Fibroblast of skin of right biceps (primary cell): Measurements from ENCODE around the gene IFIT2.
A peak's percentile ranks its signal among the peaks of the same experiment; 100 is the strongest.
"Not testable (repeated sequence)": the region's sequence is repeated elsewhere in the genome, so short reads cannot be mapped to it uniquely, and the experiment has no call there.

Experiments
- DNase-seq: peaks from one replicate; pipeline ENCODE4 v3.0.0-alpha.2; 2013

The IFIT2 gene

DNA sequence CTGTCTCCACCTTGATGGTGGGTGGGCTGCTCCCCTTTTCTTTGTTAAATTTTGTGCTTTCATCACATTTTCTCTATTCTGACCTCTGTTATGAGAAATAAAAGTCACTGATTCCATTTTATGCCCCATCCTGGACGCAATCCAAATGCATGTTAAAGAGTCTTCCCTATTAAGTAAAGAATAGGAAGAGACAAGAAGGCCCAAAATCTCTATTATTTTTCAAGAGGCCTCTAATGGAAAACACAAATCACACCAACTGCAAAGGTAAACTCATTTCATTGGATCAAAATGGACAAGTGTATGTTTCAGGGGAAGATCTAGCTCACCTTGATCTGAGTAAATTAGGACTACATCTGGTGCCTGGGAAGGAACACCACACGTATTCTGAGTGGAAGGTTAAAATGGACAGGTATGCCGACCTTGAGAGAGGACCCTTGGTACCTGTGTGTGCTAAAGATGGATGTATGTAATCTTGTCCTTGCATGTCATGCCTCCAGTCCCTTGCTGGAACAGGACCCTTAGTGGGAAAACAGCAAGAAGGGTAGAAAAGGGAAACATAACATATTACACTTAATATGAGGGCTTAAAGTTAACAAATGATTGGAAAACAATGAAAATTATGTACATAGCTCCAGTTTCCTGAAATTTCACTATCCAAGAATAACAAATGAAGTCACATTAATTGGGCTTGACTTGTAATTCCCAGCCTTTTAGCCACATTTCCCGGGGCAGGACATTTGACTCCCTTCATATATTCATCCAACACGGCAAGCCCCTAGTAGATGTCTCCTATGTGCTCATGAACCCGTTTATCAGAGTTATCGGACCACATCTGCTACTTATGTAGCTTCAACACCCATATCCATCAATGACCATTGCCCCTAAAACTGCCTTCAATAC is 7.6 kb downstream of the IFIT2 start:
- no peak for DNase-seq

GRCh38 chr10:89310056-89310893 is 8.4 kb downstream of the IFIT2 start:
- no peak for DNase-seq

DNA sequence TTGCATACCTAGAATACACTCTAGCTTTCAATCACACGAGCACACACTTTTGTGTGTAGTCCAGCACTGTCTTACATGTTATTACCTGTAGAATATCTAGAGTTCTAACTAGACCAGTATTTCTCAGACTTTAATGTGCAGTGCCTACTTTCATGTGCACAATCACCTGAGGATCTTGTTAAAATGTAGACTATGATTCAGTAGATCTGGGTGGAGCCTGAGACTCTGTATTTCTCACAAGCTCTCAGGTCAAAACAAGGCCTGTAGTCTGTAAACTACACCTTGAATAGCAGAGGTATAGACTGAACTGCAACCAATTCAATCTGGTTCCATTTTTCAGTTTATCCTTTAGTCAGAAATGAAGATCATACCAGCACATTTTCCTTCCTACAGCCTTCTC is 11.1 kb downstream of the IFIT2 start:
- no peak for DNase-seq

- DNase-seq: no peak
Measured at GRCh38 chr10:89314676-89315075, 12.8 kb downstream of the IFIT2 start.

GRCh38 chr10:89318047-89318446 is 16.2 kb downstream of the IFIT2 start:
- DNase-seq: not testable (repeated sequence)

DNA sequence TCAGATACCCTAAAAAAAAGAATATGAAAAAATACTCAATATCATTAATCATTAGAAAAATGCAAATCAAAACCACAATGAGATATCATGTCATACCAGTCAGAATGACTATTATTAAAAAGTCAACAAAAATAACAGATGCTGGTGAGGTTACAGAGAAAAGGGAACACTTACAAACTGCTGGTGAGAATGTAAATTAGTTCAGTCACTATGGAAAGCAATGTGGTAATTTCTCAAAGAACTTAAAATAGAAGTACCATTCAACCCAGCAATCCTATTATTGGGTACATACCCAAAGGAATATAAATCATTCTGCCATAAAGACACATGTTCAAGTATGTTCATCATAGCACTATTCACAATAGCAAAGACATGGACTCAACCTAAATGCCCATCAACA is 23.2 kb downstream of the IFIT2 start:
- DNase-seq: not testable (repeated sequence)

- DNase-seq: not testable (repeated sequence)
Measured at GRCh38 chr10:89325856-89326255, 24.0 kb downstream of the IFIT2 start.

DNA sequence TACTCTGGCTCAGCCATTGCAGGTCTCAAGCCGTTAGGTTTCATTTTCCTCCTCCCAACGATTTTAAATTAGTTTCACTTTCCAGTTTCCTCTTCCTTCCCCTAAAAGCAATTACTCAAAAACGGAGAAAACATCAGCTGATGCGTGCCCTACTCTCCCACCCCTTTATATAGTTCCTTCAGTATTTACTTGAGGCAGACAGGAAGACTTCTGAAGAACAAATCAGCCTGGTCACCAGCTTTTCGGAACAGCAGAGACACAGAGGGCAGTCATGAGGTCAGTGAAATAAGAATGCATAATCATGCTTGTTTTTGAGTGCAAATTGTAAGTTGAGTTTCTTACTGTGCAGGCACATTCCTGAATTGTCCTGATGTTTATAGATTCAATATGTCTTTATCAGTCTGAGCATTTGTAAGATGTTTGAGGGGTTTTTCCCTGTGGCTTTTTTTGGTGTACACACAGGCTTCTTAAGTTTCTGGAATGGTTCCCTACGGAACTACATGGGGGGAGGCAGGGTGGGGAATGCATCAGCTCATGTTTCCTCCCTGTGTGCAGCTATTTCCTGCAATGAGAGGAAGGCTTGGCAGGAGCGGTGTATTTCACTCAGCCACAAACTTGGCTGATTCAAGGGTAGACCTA is 26.1 kb downstream of the IFIT2 start, which contains the start of gene IFIT3:
Gene IFIT3 (plus strand): TSS at position 195 of the 639 bp plus-strand sequence. CDS start 77 bp downstream, at position 272.
- DNase-seq: peak; percentile 97

- DNase-seq: no peak
Measured at GRCh38 chr10:89329151-89329550, 27.3 kb downstream of the IFIT2 start.

DNA sequence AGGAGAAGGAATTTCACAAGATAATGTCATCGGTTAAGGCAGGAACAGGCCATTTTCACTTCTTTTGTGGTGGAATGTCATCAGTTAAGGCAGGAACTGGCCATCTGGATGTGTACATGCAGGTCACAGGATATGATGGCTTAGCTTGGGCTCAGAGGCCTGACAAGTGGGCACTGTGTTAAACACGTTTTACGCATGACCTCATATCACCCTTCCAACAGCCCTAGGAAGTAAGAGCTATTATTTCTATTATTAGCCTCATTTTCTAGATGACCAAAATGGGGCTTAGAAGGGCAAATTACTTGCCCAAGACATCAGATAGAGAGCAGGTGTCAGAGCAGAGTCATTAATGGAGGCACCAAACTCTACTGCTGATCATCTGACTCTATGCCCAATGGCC is 28.2 kb downstream of the IFIT2 start:
- DNase-seq: not testable (repeated sequence)

- no peak for DNase-seq
Measured at GRCh38 chr10:89330537-89331212, 28.8 kb downstream of the IFIT2 start.

- DNase-seq: not testable (repeated sequence)
Measured at GRCh38 chr10:89331487-89332122, 29.8 kb downstream of the IFIT2 start.

- DNase-seq: peak; percentile 53
Measured at GRCh38 chr10:89332123-89332633, 30.3 kb downstream of the IFIT2 start.

- DNase-seq: no peak
Measured at GRCh38 chr10:89335226-89335625, 33.4 kb downstream of the IFIT2 start.

- DNase-seq: no peak
Measured at GRCh38 chr10:89336241-89336640, 34.4 kb downstream of the IFIT2 start.

GRCh38 chr10:89337484-89337883 is 35.6 kb downstream of the IFIT2 start:
- DNase-seq: peak; percentile 75

- DNase-seq: no peak
Measured at GRCh38 chr10:89338713-89339112, 36.9 kb downstream of the IFIT2 start.

- no peak for DNase-seq
Measured at GRCh38 chr10:89339875-89340274, 38.0 kb downstream of the IFIT2 start.

DNA sequence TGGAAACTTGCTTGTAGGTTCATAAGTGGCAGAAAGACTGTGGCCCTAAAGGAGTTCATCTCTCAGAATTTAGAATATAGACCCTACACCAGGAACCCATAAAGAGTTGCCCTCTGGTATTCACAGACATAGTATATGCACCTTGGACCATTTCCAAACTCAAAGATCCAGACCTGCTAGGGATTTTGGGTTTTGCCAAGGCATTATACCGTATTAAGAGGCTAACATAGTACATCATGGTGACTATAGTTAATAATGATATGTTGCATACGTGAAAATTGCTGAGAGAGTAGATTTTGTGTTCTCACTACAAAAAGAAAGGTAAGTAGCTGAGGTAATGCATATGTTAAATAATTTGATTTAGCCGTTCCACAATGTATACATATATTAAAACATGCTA is 39.8 kb downstream of the IFIT2 start:
- no peak for DNase-seq

DNA sequence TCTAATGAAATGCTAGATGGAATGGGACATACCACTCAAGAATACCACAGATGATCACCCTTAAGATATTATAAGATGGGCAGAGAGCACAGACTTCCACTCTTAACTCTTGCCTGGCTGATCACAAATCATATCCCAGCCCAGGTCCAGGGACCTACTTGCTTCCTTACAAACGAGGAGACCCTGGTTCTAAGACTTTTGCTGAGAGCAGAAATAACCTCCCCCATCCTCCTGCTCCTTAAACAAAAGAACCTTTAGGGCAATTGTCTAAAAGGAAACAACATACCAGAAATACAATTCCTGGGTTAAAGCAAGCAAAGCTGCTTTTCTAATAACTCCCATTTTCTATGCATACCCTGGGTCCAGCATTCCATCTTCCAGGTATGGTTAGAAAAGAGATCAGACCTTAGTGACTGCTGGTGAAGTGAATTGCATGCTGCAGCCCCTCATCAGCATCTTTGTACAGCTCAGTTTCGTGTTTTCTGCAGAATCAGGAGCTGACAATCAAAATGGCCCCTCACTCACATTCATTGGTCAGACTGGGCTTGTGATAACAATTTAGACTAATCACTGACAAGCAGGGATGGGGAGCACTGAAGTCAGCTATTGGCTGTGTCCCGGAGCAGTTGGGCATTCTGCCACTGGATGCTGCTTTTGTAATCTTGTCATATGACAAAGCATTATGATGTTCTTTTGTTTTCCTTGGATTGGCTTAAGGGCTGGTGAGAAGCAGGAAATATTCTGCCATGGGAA is 40.5 kb downstream of the IFIT2 start:
- peak; percentile 79 for DNase-seq
